NCI-H345 (cell line): ENCODE data around the gene HOXD4.
A peak's percentile ranks its signal among the peaks of the same experiment; 100 is the strongest.

Experiments used
- DNase-seq: peaks from one replicate; lab custom pipeline; 2025; lab: John Stamatoyannopoulos, UW

HOXD4 gene

DNA sequence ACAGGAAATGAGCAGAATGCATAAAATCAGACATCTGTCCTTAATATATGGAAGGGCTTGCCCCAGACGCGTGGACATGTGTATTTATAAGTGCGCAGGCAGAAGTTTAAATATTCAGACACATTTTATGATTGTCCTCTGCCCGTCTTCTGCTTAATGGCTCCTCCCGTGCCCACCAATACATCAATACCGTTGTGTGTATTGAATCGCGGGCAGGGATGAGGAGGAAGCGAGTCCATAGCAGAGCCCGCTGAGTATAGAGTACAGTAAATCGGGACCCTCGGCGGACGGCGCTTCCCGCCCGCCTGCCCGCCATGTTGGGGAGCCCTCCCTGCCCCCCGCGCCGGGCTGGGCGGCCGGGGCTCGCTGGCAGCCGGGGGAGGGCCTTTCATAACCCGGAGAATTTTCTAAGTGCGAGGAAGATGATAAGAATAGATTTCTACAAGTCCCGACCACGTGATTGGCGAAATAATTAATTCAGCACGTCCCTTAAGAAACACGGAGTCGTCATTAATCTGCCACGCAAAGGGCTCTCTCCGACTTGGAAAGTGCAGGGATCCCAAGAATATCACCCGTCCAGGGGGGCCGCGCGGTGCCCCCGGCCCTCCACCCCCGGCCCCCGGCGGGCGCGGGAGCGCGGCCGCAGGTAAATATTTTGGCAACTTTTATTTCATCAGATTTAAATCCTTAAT is 5.6 kb downstream of the HOXD4 start, which contains the start of gene HOXD3:
TSS of gene HOXD3 (plus strand) at position 501 of the 692 bp plus-strand sequence. CDS start 11,808 bp downstream, outside the sequence.
- DNase-seq = peak; percentile 20

- DNase-seq = peak; percentile 68
These were observed 6.3 kb downstream of the HOXD4 start for GRCh38 chr2:176157499-176158185.

- DNase-seq = peak; percentile 54
These were observed 6.8 kb downstream of the HOXD4 start for GRCh38 chr2:176158186-176158591.

GRCh38 chr2:176158855-176159662 is 7.7 kb downstream of the HOXD4 start:
- no peak for DNase-seq

DNA sequence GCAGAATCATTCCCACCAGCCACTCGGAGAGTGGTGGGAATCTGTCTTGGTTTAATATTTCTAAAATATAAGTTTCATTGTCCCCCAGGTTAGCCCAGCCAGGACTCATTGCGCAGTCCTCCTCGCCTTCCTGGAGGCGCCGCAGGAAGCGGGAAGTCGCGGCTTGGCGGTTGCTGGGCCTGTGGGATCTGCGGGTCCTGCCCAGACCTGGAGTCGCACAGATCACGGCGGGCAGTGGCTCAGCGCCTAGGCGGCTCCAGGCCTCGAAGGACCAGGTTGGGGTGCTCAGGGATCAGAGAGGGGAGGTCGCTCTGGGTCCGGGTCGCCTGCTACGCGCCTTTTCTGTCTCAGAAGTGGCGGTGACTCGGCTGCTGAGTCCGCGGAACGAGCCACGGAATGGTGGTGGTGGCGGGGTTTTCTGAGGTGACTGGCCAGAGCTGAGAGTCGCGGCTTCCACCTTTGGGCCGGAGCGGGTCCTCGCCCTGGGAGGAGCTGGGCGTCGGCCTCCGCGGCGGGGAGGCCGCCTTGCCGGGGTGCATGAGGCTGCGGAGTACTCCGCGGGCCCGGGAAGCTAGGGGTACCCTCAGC is 8.4 kb downstream of the HOXD4 start:
- DNase-seq = no peak

- DNase-seq = no peak
These were observed 9.1 kb downstream of the HOXD4 start for GRCh38 chr2:176160251-176160985.

- no peak for DNase-seq
These were observed 9.9 kb downstream of the HOXD4 start for GRCh38 chr2:176160986-176161824.

GRCh38 chr2:176161825-176162626 is 10.7 kb downstream of the HOXD4 start:
- no peak for DNase-seq

- DNase-seq = no peak
These were observed 11.7 kb downstream of the HOXD4 start for GRCh38 chr2:176162911-176163671.

GRCh38 chr2:176163672-176164056 is 12.3 kb downstream of the HOXD4 start:
- no peak for DNase-seq

GRCh38 chr2:176164201-176164600 is 12.9 kb downstream of the HOXD4 start:
- DNase-seq = no peak

DNA sequence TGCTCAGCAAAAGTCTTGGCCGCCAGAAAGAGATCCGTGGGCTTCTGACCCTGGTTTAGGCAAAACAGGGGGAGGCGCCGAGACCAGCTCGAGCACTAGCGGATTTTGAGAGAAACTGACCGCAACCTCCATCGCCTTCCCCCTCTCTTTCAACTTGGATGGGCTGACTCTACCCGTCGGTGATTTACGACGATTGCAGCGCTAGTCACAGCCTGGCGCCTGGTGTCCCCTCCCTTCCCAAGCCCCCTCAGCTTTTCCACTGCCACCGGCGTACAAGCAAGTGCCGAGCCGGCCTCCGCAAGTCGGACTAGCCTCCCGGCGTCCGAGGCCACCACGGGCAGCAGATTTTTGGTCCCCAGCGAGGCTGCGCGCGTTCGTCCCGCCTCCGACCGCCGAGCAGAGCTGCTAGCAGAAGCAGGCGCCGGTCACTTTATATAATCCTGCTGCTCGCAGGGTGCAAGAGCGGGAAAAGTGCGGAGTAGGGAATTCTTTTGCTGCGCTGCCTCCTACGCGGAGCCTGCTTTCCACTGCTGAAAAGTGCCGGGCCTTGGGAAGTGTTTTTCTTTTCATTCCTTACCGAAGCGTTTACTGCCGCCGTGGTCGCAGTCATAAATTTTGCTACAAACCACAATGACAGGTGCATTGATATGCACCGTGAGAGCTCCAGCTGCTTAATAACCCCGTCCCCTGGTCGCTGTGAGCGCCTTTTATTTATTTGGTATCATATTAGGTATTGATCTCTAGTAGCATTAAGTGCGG is 13.4 kb downstream of the HOXD4 start:
- DNase-seq = no peak

GRCh38 chr2:176165370-176166050 is 14.2 kb downstream of the HOXD4 start:
- DNase-seq = no peak

DNA sequence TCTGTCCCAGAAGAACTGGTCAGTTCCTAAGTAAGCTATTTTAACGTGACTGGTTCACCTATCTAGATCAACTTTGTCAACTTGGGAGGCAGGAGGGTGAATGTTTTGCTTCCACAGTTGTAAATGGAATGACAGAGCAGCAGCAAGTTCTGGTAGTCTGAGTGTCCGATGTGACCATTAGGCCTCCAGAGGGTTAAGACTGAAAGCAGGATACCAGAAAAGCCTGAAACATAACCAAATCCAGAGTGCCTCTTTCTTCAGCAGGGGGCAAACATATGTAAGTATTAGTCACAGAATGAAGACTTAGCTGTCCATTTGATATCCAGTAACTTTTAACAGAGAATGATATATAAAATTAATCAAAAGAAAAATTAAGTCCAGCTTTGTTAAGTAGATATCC is 14.9 kb downstream of the HOXD4 start:
- DNase-seq = no peak

DNA sequence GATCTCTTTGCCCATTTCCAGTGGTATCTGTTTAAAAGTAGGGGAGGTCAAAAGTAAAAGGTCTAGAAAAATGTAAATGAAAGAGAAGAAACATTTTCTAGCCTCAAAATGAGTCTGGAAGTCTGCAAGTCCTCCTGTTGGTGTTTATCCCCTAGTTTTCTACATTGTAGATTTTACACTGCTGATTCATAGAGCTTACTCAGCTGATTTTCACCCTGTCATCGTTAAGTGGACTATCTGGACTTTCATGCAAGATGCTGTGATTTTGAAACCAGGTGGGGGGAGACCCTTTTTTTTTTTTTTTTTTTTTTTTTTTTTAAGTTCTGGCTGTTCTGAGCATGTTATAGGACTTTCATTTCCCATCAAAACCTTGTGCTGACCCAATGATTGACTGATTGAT is 16.0 kb downstream of the HOXD4 start:
- no peak for DNase-seq

GRCh38 chr2:176169181-176169580 is 17.8 kb downstream of the HOXD4 start:
- no peak for DNase-seq

- no peak for DNase-seq
These were observed 18.4 kb downstream of the HOXD4 start for GRCh38 chr2:176169711-176170110.
